Measurements from ENCODE around the gene FRMD8. TPM values are rescaled to one million over a fixed set of nuclear protein-coding genes. Genes with fewer than 3 reads are reported as not detected.
"Not testable (repeated sequence)": the region's sequence is repeated elsewhere in the genome, so short reads cannot be mapped to it uniquely, and the experiment has no call there.

Gene FRMD8
- polyA plus RNA-seq, 1 donor from 2014 or later: 22.2 TPM

DNA sequence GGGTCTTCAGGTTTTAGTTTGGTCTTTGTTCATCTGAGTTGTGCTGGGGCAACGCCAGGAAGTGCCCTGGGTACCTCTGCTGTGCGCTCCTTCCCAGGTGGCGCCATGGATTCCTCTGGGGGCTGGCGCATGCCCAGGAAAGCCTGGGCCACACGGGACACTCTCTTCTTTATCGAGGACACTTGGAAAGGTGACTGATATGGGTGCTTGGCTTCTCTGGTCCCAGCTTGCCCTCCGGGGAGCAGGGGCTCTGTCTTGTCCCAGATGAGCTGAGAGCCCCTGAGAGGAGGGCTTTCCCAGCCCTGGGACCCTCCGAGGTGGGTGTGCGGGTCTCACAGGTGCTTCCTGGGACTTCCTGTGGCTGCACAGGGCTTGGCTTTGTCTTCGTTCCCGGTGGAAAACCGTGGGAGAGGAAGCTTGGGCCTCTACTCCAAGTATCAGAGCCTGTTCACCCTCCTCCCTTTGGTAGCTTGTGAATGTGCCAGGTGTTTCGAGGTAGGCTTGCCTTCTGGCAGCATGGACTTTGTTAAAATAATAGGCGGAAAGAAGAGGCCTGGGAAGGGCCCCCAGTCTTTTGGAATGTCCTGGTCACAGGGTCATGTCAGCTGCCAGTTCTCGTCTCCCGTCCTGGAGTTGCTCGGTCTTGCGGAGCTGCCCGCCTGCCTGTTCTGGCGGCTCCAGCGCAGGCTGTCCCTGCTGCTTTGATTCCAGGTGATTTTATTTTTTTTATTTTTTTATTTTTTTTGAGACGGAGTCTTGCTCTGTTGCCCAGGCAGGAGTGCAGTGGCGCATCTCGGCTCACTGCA lies 26.0 kb downstream of the FRMD8 start:
- TF ChIP-seq EP300 (conservative IDR thresholded peaks at IDR 0.05; ENCODE audit: poor library complexity, severe bottlenecking) (no peak), TAF1 (IDR thresholded peaks at IDR 0.05; ENCODE audit: low read depth) (no peak), CTCF (IDR thresholded peaks at IDR 0.05; ENCODE audit: poor library complexity, severe bottlenecking) (no peak), REST (IDR thresholded peaks at IDR 0.05; ENCODE audit: borderline replicate concordance) (no peak), RAD21 (conservative IDR thresholded peaks at IDR 0.05) (no peak), POLR2AphosphoS5 (IDR thresholded peaks at IDR 0.05) (no peak), EZH2 (IDR thresholded peaks at IDR 0.05; ENCODE audit: borderline replicate concordance, insufficient read depth, low read length, poor library complexity, severe bottlenecking) (no peak), SMC3 (conservative IDR thresholded peaks at IDR 0.05; ENCODE audit: poor library complexity) (no peak), MXI1 (conservative IDR thresholded peaks at IDR 0.05; ENCODE audit: poor library complexity, severe bottlenecking) (no peak)
- H3K9me3 ChIP-seq (ENCODE audit: low read length): no peaks in the 10 kb centered on the region
- H2AFZ ChIP-seq (ENCODE audit: low read depth, low read length): no peak overlapping the region
- H3K4me3 ChIP-seq (ENCODE audit: low read length): no peak overlapping the region
- no peaks in the 10 kb centered on the region for H3K27me3 ChIP-seq (ENCODE audit: insufficient read depth, low read depth, low read length)
- no peaks in the 10 kb centered on the region for H3F3A ChIP-seq (ENCODE audit: insufficient read depth, low read length, poor library complexity, severe bottlenecking)
- no peak overlapping the region for H3K27ac ChIP-seq (ENCODE audit: low read length)
- no peaks in the 10 kb centered on the region for H4K20me1 ChIP-seq (ENCODE audit: insufficient read depth)
- H3K36me3 ChIP-seq (ENCODE audit: insufficient read depth, low read length): no peaks in the 10 kb centered on the region
- H3K4me2 ChIP-seq (ENCODE audit: low read length): no peak overlapping the region
- no peak overlapping the region for H3K9ac ChIP-seq (ENCODE audit: low read length)
- H3K79me2 ChIP-seq (replicated peaks; ENCODE audit: insufficient read depth, low read length): peaks cover 28% of the 10 kb centered on the region
- no peaks in the 10 kb centered on the region for H3K9me2 ChIP-seq (ENCODE audit: insufficient read depth, low read length)

- H3K9me3 ChIP-seq (ENCODE audit: low read length); H3F3A ChIP-seq (ENCODE audit: insufficient read depth, low read length, poor library complexity, severe bottlenecking); H3K9ac ChIP-seq (ENCODE audit: low read length); H4K20me1 ChIP-seq (ENCODE audit: insufficient read depth); H2AFZ ChIP-seq (ENCODE audit: low read depth, low read length); H3K9me2 ChIP-seq (ENCODE audit: insufficient read depth, low read length); H3K4me2 ChIP-seq (ENCODE audit: low read length); H3K27ac ChIP-seq (ENCODE audit: low read length); H3K4me3 ChIP-seq (ENCODE audit: low read length); H3K36me3 ChIP-seq (ENCODE audit: insufficient read depth, low read length); H3K27me3 ChIP-seq (ENCODE audit: insufficient read depth, low read depth, low read length): not testable (repeated sequence)
- peaks cover 35% of the 10 kb centered on the region for H3K79me2 ChIP-seq (replicated peaks; ENCODE audit: insufficient read depth, low read length)
Observed at GRCh38 chr11:65413077-65413664, 26.7 kb downstream of the FRMD8 start.

Data from neural cell (in vitro differentiated cells).